NCI-H446 (cell line): Measurements from ENCODE around the gene GRIN2A.

Experiments used
- DNase-seq, 2 experiments: peaks; one replicate each; lab custom pipeline; 2025; lab: John Stamatoyannopoulos, UW

GRIN2A gene

DNA sequence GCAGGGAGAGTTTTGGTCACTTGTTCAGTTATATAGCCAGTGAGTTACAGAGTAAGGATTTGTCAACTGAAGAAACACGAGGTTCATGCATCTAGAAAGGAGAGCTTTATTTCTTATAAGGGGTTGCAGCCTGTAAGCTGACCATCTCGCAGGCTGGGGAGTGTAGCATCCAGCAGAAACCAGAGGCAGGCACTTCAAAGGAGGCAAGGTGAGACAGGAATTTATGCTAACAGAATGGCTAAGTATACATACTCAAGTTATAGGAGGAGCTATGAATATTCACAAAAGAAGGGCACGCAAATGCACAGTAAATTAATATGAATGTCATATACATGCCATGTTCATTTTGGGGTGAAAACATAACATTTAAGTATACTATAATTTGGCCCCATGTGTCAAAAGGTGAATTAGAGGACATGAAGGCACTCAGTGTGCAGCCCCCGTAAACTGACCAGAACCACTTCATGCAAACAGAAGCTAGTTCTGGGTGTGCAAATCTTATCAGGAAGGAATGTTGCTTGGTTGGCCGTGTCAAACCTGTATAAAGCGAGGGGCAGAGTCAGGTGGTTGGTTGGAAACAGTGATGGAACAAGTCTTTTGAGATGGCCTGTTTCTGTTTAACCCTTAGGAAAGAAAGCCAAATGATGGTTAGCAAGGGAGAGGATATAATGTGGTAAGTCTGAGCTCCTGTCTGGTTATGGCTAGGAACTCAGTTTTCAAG, 97.0 kb downstream of the GRIN2A start:
- DNase-seq, result no peak

DNA sequence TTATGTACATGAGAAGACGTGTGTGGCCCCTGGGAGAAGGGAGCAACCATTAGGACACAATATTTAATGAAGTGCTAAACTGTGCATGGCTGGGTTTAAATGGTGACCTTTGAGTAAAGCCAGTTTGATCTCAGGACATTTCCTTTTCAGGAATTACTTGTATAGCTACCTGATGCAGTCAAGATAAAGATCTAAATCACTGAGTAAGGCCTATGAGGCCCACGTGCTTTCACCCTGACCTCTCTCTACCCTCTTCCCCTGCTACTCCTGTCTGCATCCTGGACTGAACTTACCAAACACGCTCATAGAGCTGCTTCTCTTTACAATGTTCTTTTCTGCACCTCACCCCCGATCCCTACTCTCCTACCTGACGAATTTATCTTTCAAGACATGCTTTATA, 98.9 kb downstream of the GRIN2A start:
- DNase-seq, result no peak

GRCh38 chr16:10081201-10081940, 100.9 kb downstream of the GRIN2A start:
- no peak for DNase-seq

DNA sequence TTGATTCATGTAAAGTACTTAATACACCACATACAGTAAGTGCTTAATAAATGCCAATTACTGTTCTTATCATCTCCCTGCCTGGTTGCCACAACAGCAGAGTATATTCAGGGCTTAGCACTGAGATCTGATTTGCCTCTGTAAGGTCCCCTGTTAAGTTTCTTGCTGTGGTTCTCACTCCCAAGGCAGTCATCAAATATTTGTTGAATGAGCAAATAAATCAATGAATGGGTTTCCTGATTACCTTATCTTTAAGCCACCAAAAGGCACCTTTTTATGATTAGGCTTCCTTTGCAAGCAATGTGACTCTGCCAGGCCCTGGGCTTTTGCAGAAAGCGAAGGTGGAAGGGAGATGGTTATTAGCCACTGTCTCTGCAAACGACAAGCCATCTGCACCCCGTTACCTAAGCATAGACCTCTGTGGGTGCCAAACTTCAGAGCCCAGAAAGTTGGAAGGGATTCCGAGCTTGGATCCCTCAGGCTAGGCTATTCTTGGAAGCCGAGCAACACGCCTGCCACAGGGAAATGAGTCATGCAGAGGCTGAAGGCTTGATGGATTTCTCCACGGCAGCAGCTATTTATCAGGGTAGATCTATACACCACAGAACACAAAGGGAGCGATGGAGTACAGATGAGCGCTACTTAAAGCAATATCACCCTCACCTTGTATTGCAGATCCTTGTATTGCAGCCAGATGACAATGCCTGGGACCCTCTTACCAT, 102.0 kb downstream of the GRIN2A start:
- peak in 1 of 2 experiments; percentile 7 for DNase-seq

GRCh38 chr16:10078541-10078949, 103.7 kb downstream of the GRIN2A start:
- DNase-seq, result no peak

DNA sequence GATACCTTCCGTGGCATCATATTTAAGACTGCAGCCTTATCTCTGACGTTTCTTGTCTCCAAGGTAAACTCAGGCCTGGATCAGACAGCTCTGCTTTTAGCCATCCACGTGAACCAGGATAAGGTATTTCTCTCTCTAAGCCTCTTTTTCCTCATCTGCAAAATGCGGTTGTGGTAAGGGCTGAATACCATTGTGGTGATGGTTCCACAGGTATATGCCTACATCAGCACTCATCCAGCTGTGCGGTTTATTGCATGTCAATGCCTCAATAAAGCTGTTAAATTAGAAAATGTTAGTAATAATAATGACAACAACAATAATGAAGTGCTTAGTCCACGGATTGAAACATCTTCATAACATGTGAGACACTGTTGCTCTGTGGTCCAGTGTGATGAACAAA, 104.4 kb downstream of the GRIN2A start:
- DNase-seq, result no peak

DNA sequence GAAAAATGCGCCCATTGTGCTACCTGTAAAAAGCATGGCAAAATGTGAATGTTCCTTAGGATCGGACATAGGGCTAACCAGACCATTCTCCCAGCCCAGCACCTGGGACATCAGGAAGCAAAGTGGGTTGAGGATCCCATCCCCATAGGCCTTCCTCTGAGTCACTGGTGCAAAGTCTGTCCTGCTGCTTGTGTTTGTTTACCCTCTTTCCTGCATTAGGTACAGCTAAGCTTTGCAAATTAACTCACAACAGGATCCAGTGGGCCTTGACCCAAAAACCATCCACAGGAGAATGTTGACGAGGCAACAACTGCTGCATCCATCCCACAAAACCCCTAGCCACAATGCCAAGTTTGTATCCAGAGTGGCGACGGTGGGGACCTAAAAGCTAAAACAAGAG, 106.2 kb downstream of the GRIN2A start:
- DNase-seq, result no peak

DNA sequence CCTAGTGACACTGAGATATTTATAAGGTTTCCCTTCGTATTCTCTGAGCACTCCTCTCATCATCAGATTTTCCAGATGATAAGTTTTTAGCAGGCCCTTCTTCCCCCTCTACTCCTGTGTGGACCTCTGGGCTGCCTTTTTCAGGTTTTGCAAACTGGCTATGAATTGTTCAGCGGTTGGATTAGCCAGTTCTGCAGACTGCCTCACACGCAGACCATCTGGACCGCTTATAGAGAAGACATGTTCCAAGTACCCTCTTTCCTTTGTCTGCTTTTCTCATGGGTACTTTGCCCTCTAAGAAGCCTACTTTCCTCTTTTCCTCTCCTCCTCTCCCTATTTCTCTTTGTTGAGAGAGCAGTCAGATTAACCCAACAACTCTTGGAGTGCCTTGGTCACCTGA, 111.6 kb downstream of the GRIN2A start:
- no peak for DNase-seq

DNA sequence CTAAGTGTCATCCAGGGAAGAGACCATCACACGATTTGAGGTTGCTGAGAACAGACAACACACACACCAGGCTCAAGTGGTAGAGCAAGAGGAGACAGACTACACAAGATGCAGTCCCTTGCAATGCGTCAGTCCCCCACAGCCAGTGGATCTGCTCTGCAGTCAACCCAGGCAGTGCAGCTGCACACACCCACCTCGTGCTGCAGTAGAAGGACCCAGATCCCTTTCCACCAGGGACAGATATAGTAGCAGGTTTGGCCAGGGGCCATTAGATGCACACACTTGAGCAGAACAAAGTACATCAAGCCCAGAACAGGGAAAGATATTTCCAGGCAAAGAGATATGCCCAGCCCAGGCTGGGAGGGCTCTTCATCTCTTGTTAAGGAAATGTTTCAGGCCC, 112.9 kb downstream of the GRIN2A start:
- no peak for DNase-seq

DNA sequence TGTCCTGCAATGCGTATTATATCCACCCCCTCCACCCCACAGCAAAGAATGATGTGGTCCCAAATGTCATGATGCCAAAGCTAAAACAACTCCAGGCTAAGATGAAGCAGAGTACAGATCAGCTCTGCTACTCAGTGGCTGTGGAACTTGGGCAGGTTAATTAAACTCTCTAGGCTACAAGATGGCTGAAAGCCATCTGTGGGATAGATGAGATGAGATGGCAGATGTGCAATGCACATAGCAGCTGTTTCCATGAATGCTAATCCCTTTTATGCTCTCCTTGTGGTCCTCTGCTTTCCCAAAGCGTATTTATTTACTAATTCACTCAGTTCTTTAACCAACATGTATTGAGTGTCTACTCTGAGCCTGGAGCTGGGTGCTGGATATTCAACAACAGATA, 114.4 kb downstream of the GRIN2A start:
- DNase-seq, result no peak

DNA sequence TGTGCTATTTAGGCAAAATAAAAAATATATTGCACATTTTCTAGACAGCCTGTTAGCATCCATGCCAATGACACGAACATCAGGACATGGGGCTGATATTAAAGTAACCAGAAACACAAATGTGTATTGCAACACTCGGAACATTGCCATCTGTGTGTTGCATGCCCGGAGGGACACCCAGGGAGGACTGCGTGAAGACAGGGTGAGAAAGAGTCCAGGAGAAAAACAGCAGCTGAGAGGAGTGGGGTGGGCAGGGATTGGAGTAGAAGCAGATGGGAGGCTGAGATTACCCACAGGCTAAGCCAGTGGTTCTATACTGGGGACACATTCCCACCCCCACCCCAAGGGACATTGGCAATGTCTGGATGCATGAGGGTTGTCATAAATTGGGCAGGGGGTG, 114.8 kb downstream of the GRIN2A start:
- DNase-seq, result no peak

DNA sequence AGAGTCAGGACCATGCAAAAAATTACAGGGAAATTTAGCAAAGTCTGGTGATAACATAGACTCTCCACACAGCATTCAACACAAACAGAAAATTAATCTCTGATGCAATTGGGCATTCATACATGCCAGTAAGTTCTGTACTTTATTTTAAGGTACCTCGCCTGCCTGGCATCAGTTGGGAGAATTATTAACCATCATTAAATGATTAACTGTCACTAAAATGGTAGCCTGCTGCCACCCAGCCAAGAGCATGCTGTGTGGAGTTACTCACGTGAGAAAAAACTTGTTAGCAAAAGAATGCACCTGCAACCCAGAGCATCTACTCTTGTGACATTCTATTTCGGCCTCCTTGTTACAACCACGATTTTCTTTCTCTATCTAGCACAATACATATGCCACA, 117.2 kb downstream of the GRIN2A start:
- DNase-seq, result no peak

DNA sequence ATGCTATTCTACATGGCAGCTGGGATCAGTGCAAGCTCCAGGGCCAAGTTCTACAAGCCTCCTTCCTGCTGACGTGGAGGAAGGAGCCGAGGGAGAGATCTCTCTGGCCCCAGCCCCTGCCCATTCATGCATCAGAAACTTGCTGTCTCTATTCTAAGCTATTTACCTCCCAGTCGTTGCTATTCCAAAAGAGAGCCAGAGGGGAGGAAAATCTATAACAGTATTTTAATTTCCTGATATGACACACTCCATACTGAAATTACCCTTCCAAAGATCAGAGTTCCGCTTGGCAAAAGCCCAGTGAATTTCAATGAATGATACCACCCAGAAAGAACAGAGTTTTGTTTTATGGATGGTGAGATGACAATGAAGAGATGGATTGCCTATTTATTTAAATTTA, 133.4 kb downstream of the GRIN2A start:
- no peak for DNase-seq

DNA sequence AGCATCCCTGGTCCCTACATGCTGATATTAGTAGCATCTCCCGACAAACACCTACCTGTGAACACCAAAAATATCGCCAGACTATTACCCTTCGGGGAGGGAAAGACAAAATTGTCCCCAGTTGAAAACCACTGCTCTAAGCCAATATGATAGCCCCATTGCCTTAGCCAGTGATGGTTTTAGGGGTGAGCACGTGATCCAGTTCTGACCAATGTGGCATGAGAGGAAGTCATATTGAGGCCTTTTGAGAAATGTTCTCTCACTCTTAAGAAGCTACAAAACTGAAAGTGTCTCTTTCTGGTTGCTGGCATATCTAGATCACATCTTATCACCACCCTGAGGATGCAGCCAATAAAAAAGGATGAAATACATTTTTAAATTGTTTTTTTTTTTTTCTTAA, 136.3 kb downstream of the GRIN2A start:
- no peak for DNase-seq

- DNase-seq, result no peak
These were observed 136.9 kb downstream of the GRIN2A start for GRCh38 chr16:10045291-10045775.

DNA sequence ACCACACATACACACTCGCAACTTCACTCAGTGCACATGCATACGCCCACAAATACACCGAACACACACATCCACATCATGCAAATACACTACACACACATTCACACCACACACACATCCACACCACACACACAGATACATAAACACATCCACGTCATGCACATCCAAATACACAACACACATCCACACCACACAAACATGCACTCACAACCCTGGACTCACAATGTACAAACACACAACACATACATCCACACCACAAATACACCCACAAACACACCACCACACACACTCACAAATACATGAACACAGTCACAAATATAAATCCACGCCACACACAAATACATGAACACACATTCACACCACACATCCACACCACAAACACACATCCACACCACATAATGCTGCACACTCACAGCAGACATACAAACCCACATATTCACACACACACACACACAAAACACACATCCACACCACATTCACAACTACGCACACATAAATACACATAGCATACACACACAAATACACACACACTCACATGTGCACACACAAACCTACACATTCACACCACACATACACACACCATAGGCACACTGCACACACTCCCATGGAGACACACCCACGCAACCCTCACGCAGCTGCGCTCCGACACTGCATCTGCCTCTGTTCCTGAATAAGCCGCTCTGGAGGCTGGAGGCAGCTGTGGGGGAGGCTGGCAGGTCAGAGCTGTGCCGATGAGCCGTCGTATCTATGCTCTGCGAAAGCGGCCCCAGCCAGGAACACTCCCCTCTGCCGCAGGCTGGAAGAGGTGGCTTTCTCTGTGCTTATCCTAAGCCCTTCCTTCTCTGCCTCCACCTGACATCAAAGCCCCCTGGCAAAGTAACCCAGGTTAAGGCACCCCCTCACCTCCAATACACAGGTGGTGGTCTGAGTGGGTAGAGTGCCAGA, 141.8 kb downstream of the GRIN2A start:
- no peak for DNase-seq

DNA sequence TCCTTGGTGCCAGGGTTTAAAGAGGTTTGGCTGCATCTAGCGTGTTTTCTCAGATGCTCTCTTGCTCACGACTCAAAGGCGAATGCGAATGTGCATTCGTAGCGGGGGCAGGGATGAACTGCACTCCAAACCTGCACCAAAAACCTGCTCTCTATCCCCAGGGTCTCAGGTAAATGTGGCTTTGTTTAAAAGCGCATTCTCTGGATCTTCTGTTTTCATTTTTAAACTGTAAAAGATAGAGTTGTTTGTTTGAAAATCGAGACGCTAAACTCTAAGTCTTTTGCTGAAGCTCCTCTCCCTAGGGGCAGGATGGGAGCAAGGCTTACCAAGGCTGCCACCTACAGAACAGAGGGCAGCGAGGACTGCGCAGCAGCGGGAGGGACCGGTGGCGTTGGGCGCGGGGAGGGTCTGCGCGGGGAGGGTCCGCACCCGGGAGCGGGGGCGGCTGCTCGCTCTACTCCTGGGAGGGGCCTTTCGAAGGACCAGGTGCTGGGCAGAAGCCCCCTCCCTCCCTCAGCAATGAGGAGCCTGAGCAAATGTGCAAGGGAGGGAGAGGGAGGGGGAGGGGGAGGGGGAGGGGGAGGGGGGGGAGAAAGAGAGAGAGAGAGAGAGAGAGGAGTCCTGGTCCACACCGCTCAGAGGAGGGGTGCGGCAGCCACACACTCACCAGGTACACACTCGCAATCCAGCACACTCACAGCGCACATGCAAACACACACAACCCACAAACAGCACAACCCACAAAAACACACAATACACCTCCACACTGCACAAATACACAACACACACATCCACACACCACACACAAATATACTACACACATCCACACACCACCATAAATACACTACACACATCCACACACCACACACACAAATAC, 142.8 kb downstream of the GRIN2A start:
- DNase-seq, result no peak

DNA sequence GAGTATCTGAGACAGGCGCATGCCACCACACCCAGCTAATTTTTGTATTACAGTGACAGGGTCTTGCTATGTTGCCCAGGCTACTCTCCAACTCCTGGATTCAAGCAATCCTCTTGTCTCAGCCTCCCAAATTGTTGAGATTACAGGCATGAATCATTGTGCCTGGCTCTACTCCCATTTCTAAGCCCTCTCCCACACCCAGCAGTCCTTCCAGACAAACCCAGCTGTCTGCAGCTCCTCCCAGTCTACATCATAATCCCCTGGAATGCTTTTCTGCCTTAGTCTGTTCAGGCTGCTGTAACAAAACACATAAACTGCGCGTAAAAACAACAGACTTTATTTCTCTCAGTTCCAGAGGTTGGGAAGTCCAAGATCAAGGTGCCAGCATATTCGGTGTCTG, 144.5 kb downstream of the GRIN2A start:
- DNase-seq, result no peak

- DNase-seq, result no peak
These were observed 145.3 kb downstream of the GRIN2A start for GRCh38 chr16:10036956-10037355.

GRCh38 chr16:10033556-10033955, 148.7 kb downstream of the GRIN2A start:
- DNase-seq, result no peak

DNA sequence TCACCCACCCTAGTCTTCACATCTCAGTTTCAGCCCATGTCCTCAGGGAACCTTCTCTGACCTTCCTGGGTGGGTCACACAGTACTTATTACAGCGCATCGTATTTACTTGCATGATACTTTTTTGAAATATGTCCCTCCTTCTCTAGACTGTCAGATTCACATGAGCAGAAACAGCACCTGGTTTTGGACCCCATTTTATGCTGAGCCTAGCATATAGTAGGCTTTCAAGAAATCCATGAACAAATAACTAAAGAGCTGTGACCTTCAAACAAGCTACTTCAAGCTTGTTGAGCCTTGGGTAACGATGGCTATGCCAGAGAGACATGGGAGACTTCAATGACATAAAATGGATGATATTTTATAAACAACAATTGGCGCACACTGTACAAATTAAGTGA, 150.3 kb downstream of the GRIN2A start:
- DNase-seq, result no peak
